M059J (cell line): ENCODE data around the gene TXNDC11. TPM values are rescaled to one million over a fixed set of nuclear protein-coding genes. Genes with fewer than 3 reads are reported as not detected.

ENCODE experiments used
- total RNA-seq: library from RNA; depleted of rRNA; stranded (reverse); fragments of >200 nt; shearing (Covaris generic); gene quantifications from 2 replicates; pipeline ENCODE4 v1.2.3, GENCODE V29; 2014; rRNA removed

TXNDC11 gene
- total RNA-seq, 1 experiment from 2014 or later: 52.7 TPM

Other genes starting within 250 kb of the TXNDC11 start
- 68.6 and 95.0 TPM in 2 replicates for gene LITAF, start 155.9 kb downstream of the TXNDC11 start, total RNA-seq
- gene SNN, start 74.4 kb downstream of the TXNDC11 start, total RNA-seq: 9.2 and 14.7 TPM in 2 replicates
- 17.4 and 40.2 TPM in 2 replicates for gene ZC3H7A, start 54.4 kb upstream of the TXNDC11 start, total RNA-seq
- gene RSL1D1, start 108.7 kb upstream of the TXNDC11 start, total RNA-seq: 186 and 260 TPM in 2 replicates
- 77.5 and 139 TPM in 2 replicates for gene GSPT1, start 173.1 kb upstream of the TXNDC11 start, total RNA-seq
- gene NPIPB2, start 199.2 kb upstream of the TXNDC11 start, total RNA-seq: 0.96 TPM in 1 of 2 replicates, not detected in the other
- gene TNFRSF17, start 222.4 kb upstream of the TXNDC11 start, total RNA-seq: 0.52 TPM in 1 of 2 replicates, not detected in the other
- 9.6 and 10.0 TPM in 2 replicates for gene SNX29, start 233.9 kb upstream of the TXNDC11 start, total RNA-seq